CD4-positive, alpha-beta T cell (primary cell): ENCODE results near the gene CCDC178. TPM values are rescaled to one million over a fixed set of nuclear protein-coding genes. Genes with fewer than 3 reads are reported as not detected.
A peak's percentile ranks its signal among the peaks of the same experiment; 100 is the strongest.
"Not testable (repeated sequence)": the region's sequence is repeated elsewhere in the genome, so short reads cannot be mapped to it uniquely, and the experiment has no call there.

Experiments used
- ATAC-seq: fragments of 200-7000 bp; cut with Tn5 transposase; one replicate; pipeline ENCODE4 v1.10.0; 2022; ENCODE audit warnings: mild to moderate bottlenecking; ENCODE audit not compliant: poor library complexity
- CTCF ChIA-PET: fragments of 350-600 bp; sonication (Branson Sonifier 250); formaldehyde crosslinking; loops from one replicate; lab custom pipeline; 2021; ENCODE audit warnings: antibody characterized with exemption, inconsistent platforms; lab: Charles Lee
- POLR2A ChIA-PET: fragments of 350-600 bp; sonication (Branson Sonifier 250); formaldehyde crosslinking; loops from one replicate; lab custom pipeline; 2021; ENCODE audit warnings: antibody characterized with exemption, inconsistent platforms; lab: Charles Lee
- DNase-seq, 14 experiments: peaks; one replicate each; pipeline ENCODE4 v3.0.0-alpha.2; 2013 to 2020; ENCODE audit warnings: mixed read lengths in 2 of 14
- H3K27ac ChIP-seq, 2 donors: one replicate each; pipeline versions ENCODE4 v1.5.1 to v1.7.0; 2013; ENCODE audit warnings: low read length in 2 of 2, low read depth in 1 of 2, mild to moderate bottlenecking in 1 of 2
- H3K27me3 ChIP-seq, 2 experiments: 1 replicate in 1 of 2; 2 replicates in 1 of 2; pipeline versions ENCODE4 v1.6.1 to v1.7.0; 2013; ENCODE audit warnings: low read length in 2 of 2, control low read depth in 1 of 2, mild to moderate bottlenecking in 1 of 2, moderate library complexity in 1 of 2; ENCODE audit not compliant: insufficient read depth in 2 of 2, control insufficient read depth in 1 of 2
- H3K36me3 ChIP-seq: one replicate; pipeline ENCODE4 v1.6.1; 2013; ENCODE audit warnings: low read length, control low read depth; ENCODE audit not compliant: insufficient read depth
- H3K4me1 ChIP-seq: one replicate; pipeline ENCODE4 v1.6.1; 2013; ENCODE audit warnings: low read length, control low read depth; ENCODE audit not compliant: insufficient read depth
- H3K4me3 ChIP-seq: one replicate; pipeline ENCODE4 v1.5.1; 2013; ENCODE audit warnings: mild to moderate bottlenecking, low read length, moderate library complexity
- H3K9me3 ChIP-seq, 2 experiments: 1 replicate in 1 of 2; 2 replicates in 1 of 2; pipeline versions ENCODE4 v1.6.1 to v1.7.0; 2013; ENCODE audit warnings: low read length in 2 of 2, mild to moderate bottlenecking in 2 of 2, control low read depth in 1 of 2, moderate library complexity in 1 of 2; ENCODE audit not compliant: control insufficient read depth in 1 of 2, insufficient read depth in 1 of 2
- H3K27ac Mint-ChIP-seq: one replicate; pipeline ENCODE4 v1.8.0; 2020; ENCODE audit warnings: mixed read lengths
- H3K27me3 Mint-ChIP-seq: one replicate; pipeline ENCODE4 v1.8.0; 2021; ENCODE audit warnings: mixed read lengths
- H3K36me3 Mint-ChIP-seq: one replicate; pipeline ENCODE4 v1.8.0; 2021; ENCODE audit warnings: low read depth, mixed read lengths
- H3K4me1 Mint-ChIP-seq: one replicate; pipeline ENCODE4 v1.8.0; 2021; ENCODE audit warnings: low read depth, mixed read lengths
- H3K4me3 Mint-ChIP-seq: one replicate; pipeline ENCODE4 v1.8.0; 2020; ENCODE audit warnings: mild to moderate bottlenecking, mixed read lengths
- H3K9me3 Mint-ChIP-seq: one replicate; pipeline ENCODE4 v1.8.0; 2020; ENCODE audit warnings: mixed read lengths
- intact Hi-C, 2 experiments: fragments of 100-400 bp; cut with DNase I in 1 of 2; cut with micrococcal nuclease in 1 of 2; formaldehyde crosslinking; loops; one replicate each; pipeline versions ENCODE4 v1.15.1 to v1.9.0; 2023 to 2025; cut with DNase I, micrococcal nuclease
- total RNA-seq, 174 experiments: library from RNA in 2 of 174; stranded (reverse) in 2 of 174; gene quantifications; one replicate each; pipeline ENCODE4 v1.2.3 and lab custom pipeline; 2021 to 2026
- TF ChIP-seq, protein P1 (sequence below): fragments of 200-600 bp; IDR thresholded peaks from one replicate; pipeline ENCODE4 v1.8.0; 2022; ENCODE audit warnings: antibody characterized with exemption, mild to moderate bottlenecking

The CCDC178 gene
- total RNA-seq, 2 experiments from 2014 or later, result not detected

DNA sequence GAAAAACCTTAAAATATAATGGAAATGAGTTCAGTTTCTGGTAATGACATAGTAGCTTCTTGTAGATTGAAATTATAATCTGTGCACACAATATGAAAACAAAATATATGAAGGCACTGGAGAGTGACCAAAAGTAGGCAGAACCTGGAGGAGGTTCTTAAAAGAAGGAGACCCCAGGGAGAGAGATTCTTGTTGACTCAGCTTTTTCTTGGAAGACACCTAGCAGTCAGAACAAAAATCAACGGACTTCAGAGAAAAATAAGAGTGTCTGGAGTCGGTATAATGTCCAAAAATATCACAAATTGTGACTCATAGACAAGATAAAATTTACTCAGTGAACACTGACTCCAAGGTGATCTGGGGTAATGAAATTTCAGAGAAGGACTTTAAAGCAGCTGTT is 286.5 kb downstream of the CCDC178 start:
- intact Hi-C loops, result no loop called here
- no peaks in the 10 kb centered on the region for H3K27me3 Mint-ChIP-seq
- no peak overlapping the region for H3K27ac Mint-ChIP-seq
- H3K36me3 Mint-ChIP-seq, result no peaks in the 10 kb centered on the region
- H3K4me3 Mint-ChIP-seq, result no peak overlapping the region
- no peaks in the 10 kb centered on the region for H3K36me3 ChIP-seq
- H3K27me3 ChIP-seq, result no peaks in the 10 kb centered on the region
- TF ChIP-seq, protein P1, sequence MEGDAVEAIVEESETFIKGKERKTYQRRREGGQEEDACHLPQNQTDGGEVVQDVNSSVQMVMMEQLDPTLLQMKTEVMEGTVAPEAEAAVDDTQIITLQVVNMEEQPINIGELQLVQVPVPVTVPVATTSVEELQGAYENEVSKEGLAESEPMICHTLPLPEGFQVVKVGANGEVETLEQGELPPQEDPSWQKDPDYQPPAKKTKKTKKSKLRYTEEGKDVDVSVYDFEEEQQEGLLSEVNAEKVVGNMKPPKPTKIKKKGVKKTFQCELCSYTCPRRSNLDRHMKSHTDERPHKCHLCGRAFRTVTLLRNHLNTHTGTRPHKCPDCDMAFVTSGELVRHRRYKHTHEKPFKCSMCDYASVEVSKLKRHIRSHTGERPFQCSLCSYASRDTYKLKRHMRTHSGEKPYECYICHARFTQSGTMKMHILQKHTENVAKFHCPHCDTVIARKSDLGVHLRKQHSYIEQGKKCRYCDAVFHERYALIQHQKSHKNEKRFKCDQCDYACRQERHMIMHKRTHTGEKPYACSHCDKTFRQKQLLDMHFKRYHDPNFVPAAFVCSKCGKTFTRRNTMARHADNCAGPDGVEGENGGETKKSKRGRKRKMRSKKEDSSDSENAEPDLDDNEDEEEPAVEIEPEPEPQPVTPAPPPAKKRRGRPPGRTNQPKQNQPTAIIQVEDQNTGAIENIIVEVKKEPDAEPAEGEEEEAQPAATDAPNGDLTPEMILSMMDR, result no peak
- DNase-seq, result no peak
- CTCF ChIA-PET, result no interaction called here
- H3K9me3 ChIP-seq, result no peaks in the 10 kb centered on the region
- no peaks in the 10 kb centered on the region for H3K4me1 Mint-ChIP-seq
- peaks cover 2% of the 10 kb centered on the region for H3K9me3 Mint-ChIP-seq
- POLR2A ChIA-PET, result no interaction called here
- H3K4me3 ChIP-seq, result no peak overlapping the region
- H3K4me1 ChIP-seq, result no peaks in the 10 kb centered on the region
- H3K27ac ChIP-seq, result no peak overlapping the region
- ATAC-seq, result no peak

DNA sequence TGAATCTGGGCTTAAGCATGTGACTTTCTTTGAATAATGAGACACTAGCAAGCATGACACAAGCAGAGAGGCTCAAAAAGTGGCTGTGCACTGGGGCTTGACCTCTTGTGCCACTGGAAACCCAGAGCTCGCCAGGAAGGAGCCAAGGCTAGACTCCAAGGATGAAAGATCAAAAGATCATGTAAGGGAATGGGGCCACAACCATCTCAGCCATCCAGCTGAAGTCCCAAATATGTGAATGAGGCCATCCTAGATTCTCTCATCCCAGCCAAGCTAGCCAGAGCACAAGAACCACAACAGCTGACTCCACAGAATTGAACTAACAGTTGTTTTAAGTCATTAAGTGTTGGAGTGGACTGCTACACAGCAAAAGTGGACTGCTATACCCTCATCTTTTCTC is 288.1 kb downstream of the CCDC178 start:
- Mint-ChIP-seq H3K36me3 (no peaks in the 10 kb centered on the region), H3K27me3 (no peaks in the 10 kb centered on the region), H3K9me3 (peaks cover 2% of the 10 kb centered on the region), H3K4me1 (no peaks in the 10 kb centered on the region), H3K27ac (no peak overlapping the region), H3K4me3 (no peak overlapping the region)
- Histone ChIP-seq H3K36me3 (no peaks in the 10 kb centered on the region), H3K27ac (no peak overlapping the region), H3K4me3 (no peak overlapping the region), H3K9me3 (peaks cover 0 to 3% of the 10 kb centered on the region in 2 experiments), H3K4me1 (no peaks in the 10 kb centered on the region), H3K27me3 (no peaks in the 10 kb centered on the region)
- ATAC-seq, result no peak
- TF ChIP-seq, protein P1, result no peak
- ChIA-PET POLR2A (no interaction called here), CTCF (no interaction called here)
- DNase-seq, result no peak
- intact Hi-C loops, result no loop called here

DNA sequence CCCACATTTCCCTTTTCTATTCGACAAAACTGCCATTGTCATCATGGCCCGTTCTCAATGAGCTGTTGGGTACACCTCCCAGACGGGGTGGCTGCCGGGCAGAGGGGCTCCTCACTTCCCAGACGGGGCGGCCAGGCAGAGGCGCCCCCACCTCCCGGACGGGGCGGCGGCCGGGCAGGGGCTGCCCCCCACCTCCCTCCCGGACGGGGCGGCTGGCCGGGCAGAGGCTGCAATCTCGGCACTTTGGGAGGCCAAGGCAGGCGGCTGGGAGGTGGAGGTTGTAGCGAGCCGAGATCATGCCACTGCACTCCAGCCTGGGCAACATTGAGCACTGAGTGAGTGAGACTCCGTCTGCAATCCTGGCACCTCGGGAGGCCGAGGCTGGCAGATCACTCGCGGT is 292.7 kb downstream of the CCDC178 start:
- H3K27ac Mint-ChIP-seq, DNase-seq, H3K27me3 Mint-ChIP-seq, POLR2A ChIA-PET, H3K4me1 ChIP-seq, H3K4me1 Mint-ChIP-seq, H3K36me3 Mint-ChIP-seq, H3K4me3 Mint-ChIP-seq, H3K4me3 ChIP-seq, H3K36me3 ChIP-seq, H3K9me3 Mint-ChIP-seq, H3K9me3 ChIP-seq, ATAC-seq, H3K27me3 ChIP-seq, H3K27ac ChIP-seq, CTCF ChIA-PET, intact Hi-C loops: not testable (repeated sequence)

DNA sequence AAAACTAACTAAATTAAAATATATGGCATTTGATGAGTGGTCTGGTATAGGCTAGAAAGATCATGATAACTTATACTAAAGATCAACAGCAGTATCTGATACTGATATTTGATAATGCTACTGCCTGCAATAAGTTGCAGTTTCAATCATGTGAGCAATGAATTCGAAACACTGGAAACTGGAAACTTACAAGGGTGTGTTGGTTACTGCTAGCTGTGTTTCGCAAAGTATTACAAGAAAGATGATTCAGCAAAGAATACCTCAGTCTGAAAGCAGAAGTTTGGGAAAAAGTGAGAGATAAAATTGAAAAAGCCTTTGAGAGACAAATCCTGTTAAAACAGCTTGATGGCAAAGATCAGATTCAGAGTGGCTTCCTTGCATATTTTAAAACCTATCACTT is 294.5 kb downstream of the CCDC178 start:
- TF ChIP-seq, protein P1, result no peak
- ChIA-PET CTCF (no interaction called here), POLR2A (no interaction called here)
- H3K4me3 Mint-ChIP-seq, result no peak overlapping the region
- Histone ChIP-seq H3K27me3 (no peaks in the 10 kb centered on the region), H3K4me1 (no peaks in the 10 kb centered on the region), H3K9me3 (peaks cover 0 to 3% of the 10 kb centered on the region in 2 experiments), H3K36me3 (no peaks in the 10 kb centered on the region), H3K4me3 (no peak overlapping the region), H3K27ac (no peak overlapping the region)
- H3K36me3 Mint-ChIP-seq, result no peaks in the 10 kb centered on the region
- peaks cover 5% of the 10 kb centered on the region for H3K9me3 Mint-ChIP-seq
- H3K4me1 Mint-ChIP-seq, result no peaks in the 10 kb centered on the region
- intact Hi-C loops, result no loop called here
- H3K27me3 Mint-ChIP-seq, result no peaks in the 10 kb centered on the region
- ATAC-seq (no peak), DNase-seq (peak in 2 of 14 experiments; percentile 5)
- H3K27ac Mint-ChIP-seq, result no peak overlapping the region
